ENCODE measurements around the gene KLHL25. TPM values are rescaled to one million over a fixed set of nuclear protein-coding genes. Genes with fewer than 3 reads are reported as not detected.
A peak's percentile ranks its signal among the peaks of the same experiment; 100 is the strongest.

KLHL25 gene
- total RNA-seq, 2 experiments from 2014 or later: 5.3 TPM

DNA sequence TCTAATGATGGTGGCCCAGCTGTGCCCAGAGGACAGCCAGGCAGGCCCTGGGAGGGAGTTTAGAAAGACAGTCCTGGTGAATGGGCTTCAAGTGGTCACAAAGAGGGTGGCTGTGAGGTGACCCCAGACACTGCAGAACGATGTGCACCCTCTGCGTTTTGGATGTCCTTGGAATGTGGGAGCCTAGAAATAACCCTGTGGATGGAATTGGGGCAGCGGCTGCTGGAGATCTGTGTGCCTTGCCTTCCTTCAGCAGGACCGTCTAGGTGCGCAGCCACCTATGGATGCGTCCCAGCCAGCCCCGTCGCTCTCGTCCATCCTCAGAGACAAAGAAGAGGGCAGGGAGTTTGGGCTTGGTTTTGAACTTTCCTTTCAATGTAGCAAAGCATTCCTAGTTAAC, 46.5 kb downstream of the KLHL25 start:
- ChIA-PET POLR2A (no interaction called here), CTCF (no interaction called here)
- peaks cover 41% of the 10 kb centered on the region for H3K36me3 Mint-ChIP-seq (ENCODE audit: low read depth)
- ATAC-seq (no peak), DNase-seq (no peak)
- no peaks in the 10 kb centered on the region for H3K27me3 Mint-ChIP-seq (ENCODE audit: low read depth)
- no peak overlapping the region for H3K27ac Mint-ChIP-seq
- no peaks in the 10 kb centered on the region for H3K9me3 Mint-ChIP-seq (ENCODE audit: insufficient read depth)
- H3K4me3 Mint-ChIP-seq: no peak overlapping the region
- peaks cover 26% of the 10 kb centered on the region for H3K4me1 Mint-ChIP-seq (ENCODE audit: low read depth)

DNA sequence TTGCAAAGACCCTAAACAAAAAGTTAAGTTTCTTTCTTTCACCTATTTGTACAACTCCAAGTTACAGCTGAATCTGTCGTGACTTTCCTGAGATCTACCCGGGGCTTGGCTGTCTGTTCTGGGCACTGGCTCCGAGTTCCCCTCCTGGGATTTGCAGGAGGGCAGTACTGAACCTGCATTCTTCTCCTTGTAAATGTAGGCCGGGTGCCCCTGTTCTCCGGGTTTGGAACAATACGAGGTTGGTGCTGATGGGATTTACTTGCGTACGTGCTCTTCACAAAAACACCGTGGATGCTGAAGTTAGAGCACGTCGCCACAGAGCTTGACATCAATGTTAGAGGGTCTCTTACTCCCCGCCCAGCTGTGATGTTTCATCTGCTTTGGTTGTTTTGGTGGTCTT, 48.1 kb downstream of the KLHL25 start:
- Mint-ChIP-seq H3K9me3 (ENCODE audit: insufficient read depth) (no peaks in the 10 kb centered on the region), H3K36me3 (ENCODE audit: low read depth) (peaks cover 45% of the 10 kb centered on the region), H3K4me1 (ENCODE audit: low read depth) (peaks cover 14% of the 10 kb centered on the region), H3K4me3 (no peak overlapping the region), H3K27ac (no peak overlapping the region), H3K27me3 (ENCODE audit: low read depth) (no peaks in the 10 kb centered on the region)
- ATAC-seq (no peak), DNase-seq (no peak)
- ChIA-PET CTCF (interaction anchor here (1.0 kb wide), 1 partner anchor 17 kb away, joined by 3 read pairs; no protein-coding TSS in a partner anchor), POLR2A (no interaction called here)

DNA sequence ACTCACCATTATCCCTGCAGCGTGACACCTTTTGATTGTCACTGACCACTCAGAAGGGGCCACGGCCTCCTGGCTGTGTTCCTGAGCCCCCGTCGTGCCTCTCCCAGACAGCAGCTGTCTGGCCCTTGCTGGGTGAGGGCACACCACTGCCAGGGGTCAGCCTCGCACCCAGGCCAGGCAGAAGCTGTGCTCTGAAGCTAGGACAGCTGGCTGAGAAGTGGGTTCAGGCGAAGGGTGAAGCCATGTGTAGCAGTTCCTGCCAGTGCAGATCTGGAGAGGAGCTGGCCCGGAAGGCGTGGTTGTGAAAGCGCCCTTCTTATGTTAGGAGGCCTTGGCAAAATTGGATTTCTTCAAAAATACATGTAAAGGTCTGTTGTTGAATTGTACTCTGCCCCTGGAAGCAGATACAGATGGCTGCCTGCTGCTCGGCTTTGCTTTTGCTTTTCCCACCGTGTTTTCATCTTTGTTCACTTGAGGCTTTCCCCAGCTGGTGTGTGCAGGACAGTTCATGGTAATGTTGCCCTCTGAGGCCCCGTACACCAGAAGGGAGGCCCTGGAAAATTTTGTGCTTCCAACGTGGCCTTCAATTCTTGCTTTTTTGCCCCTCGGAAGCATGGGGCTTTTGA, 49.1 kb downstream of the KLHL25 start:
- no peak for ATAC-seq

DNA sequence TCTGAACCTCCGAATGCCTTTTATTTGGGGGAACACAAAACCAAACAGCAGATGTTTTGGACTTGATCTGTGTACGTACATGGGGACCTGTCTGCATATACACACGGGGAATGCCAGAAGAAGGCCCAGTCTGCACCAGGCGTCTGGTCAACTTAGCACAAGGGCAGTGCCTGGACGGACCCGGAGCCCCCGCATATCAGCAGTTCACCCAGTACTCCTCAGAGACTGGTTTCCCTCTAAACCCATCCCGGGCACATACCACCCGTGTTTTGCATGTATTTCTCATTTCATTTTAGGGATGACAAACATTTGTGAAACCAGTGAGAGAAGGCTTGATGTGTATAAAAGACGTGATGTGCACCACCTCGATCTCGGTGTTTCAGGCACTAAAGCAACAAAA, 49.7 kb downstream of the KLHL25 start:
- ChIA-PET CTCF (no interaction called here), POLR2A (no interaction called here)
- Mint-ChIP-seq H3K27ac (no peak overlapping the region), H3K9me3 (ENCODE audit: insufficient read depth) (no peaks in the 10 kb centered on the region), H3K4me3 (no peak overlapping the region), H3K36me3 (ENCODE audit: low read depth) (peaks cover 55% of the 10 kb centered on the region), H3K27me3 (ENCODE audit: low read depth) (no peaks in the 10 kb centered on the region), H3K4me1 (ENCODE audit: low read depth) (no peaks in the 10 kb centered on the region)
- DNase-seq (no peak), ATAC-seq (peak; percentile 9)

More for the DNA sequence above, 49.1 kb downstream of the KLHL25 start:
- H3K36me3 Mint-ChIP-seq (ENCODE audit: low read depth): peaks cover 48% of the 10 kb centered on the region
- POLR2A ChIA-PET: no interaction called here
- H3K27me3 Mint-ChIP-seq (ENCODE audit: low read depth): no peaks in the 10 kb centered on the region
- CTCF ChIA-PET: interaction anchor here (1.0 kb wide), 1 partner anchor 16 kb away, joined by 3 read pairs; no protein-coding TSS in a partner anchor
- no peak overlapping the region for H3K4me3 Mint-ChIP-seq
- peaks cover 4% of the 10 kb centered on the region for H3K4me1 Mint-ChIP-seq (ENCODE audit: low read depth)
- H3K27ac Mint-ChIP-seq: no peak overlapping the region
- no peak for DNase-seq
- no peaks in the 10 kb centered on the region for H3K9me3 Mint-ChIP-seq (ENCODE audit: insufficient read depth)

DNA sequence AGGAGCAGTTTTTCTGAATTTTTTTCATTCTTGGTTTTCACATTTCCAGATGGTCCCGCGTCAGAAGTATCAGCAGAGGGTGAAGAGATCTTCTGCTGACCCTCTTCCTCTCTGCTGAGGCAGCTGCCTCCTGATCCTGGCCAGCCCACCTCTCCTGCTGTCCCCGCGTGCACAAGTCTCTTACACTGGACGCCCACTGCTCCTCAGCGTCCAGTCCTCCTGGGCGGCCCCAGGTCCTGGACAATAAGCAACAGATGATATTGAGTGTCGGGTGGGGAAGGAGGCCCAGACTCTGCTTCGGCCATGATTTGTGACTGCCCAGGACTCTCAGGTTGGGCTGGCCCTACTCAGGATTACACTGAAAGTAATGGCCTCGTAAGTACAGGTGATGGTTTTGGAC, 50.1 kb downstream of the KLHL25 start:
- no peak for DNase-seq
- Mint-ChIP-seq H3K27ac (no peak overlapping the region), H3K9me3 (ENCODE audit: insufficient read depth) (no peaks in the 10 kb centered on the region), H3K36me3 (ENCODE audit: low read depth) (peaks cover 58% of the 10 kb centered on the region), H3K27me3 (ENCODE audit: low read depth) (no peaks in the 10 kb centered on the region), H3K4me3 (no peak overlapping the region), H3K4me1 (ENCODE audit: low read depth) (no peaks in the 10 kb centered on the region)
- ChIA-PET CTCF (interaction anchor here (1.2 kb wide), 1 partner anchor 15 kb away, joined by 3 read pairs; no protein-coding TSS in a partner anchor), POLR2A (no interaction called here)
- ATAC-seq: no peak

DNA sequence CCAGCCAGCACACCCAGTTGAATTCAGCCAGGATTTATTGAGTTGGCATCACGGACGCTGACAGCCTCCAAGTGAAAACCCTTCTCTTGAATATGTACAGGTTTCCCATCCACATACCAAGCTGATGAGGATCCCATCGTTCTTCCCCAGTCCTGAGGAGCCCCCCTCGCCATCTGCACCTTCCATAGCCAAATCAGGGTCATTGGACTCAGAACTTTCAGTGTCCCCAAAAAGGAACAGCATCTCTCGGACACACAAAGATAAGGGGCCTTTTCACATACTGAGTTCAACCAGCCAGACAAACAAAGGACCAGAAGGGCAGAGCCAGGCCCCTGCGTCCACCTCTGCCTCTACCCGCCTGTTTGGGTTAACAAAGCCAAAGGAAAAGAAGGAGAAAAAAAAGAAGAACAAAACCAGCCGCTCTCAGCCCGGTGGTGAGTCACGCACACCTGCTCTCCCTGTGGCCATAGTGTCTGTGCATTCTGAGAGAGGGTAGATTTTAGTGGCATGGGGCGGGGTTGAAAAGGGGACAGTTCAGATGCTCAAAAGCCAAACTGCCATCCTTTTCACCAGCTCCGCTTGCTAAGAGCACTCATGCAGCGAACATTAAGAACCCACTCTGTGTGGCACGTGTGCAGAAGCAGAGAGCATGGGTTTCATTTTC, 51.2 kb downstream of the KLHL25 start:
- POLR2A ChIA-PET: interaction anchor here (0.5 kb wide), 1 partner anchor 976 kb away, joined by 3 read pairs; no protein-coding TSS in a partner anchor
- no peak for ATAC-seq
- no peak for DNase-seq

DNA sequence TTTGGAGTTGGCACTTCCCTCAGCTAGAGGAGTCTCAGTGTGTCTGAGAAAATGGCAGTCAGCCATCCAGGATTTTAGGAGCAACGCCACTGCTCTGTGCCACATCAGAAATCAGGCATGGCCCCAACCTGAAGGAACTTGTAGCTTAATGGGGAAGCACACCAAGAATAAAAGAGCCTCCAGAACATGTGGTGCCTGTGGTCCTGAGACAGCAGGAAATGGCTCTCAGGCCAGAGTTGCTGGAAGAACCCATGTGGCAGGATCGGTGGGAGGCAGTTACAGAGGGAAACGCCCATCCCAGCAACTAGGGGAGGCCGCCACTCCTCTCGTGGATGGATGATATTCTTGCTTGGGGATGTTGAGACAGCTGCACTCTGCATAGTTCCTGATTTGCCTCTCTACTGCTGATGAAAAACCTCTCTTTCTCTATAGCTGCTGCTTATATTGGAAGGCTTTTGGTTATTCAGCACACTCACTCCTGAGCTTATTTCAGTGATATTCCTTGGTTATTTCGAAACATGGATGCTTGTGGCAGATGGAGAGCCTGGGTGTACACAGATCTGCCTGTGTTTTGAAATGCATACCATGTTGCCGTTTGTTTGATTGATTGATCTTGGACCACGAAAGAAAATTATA, 52.4 kb downstream of the KLHL25 start:
- POLR2A ChIA-PET: interaction anchor here (1.1 kb wide), 1 partner anchor 10 kb away, joined by 3 read pairs; no protein-coding TSS in a partner anchor
- Mint-ChIP-seq H3K27ac (peak overlapping the region; percentile 39), H3K36me3 (ENCODE audit: low read depth) (peaks cover 61% of the 10 kb centered on the region), H3K27me3 (ENCODE audit: low read depth) (no peaks in the 10 kb centered on the region), H3K9me3 (ENCODE audit: insufficient read depth) (no peaks in the 10 kb centered on the region), H3K4me1 (ENCODE audit: low read depth) (no peaks in the 10 kb centered on the region), H3K4me3 (no peak overlapping the region)
- DNase-seq (no peak), ATAC-seq (no peak)
- CTCF ChIA-PET: interaction anchor here (0.7 to 1.4 kb wide), 2 partner anchors 12 to 18 kb away, joined by 3 read pairs; no protein-coding TSS in a partner anchor

More for the DNA sequence above, 51.2 kb downstream of the KLHL25 start:
- H3K4me3 Mint-ChIP-seq: no peak overlapping the region
- H3K36me3 Mint-ChIP-seq (ENCODE audit: low read depth): peaks cover 63% of the 10 kb centered on the region
- H3K4me1 Mint-ChIP-seq (ENCODE audit: low read depth): no peaks in the 10 kb centered on the region
- CTCF ChIA-PET: interaction anchor here (1.2 kb wide), 1 partner anchor 14 kb away, joined by 3 read pairs; no protein-coding TSS in a partner anchor
- no peaks in the 10 kb centered on the region for H3K9me3 Mint-ChIP-seq (ENCODE audit: insufficient read depth)
- no peaks in the 10 kb centered on the region for H3K27me3 Mint-ChIP-seq (ENCODE audit: low read depth)
- H3K27ac Mint-ChIP-seq: no peak overlapping the region

DNA sequence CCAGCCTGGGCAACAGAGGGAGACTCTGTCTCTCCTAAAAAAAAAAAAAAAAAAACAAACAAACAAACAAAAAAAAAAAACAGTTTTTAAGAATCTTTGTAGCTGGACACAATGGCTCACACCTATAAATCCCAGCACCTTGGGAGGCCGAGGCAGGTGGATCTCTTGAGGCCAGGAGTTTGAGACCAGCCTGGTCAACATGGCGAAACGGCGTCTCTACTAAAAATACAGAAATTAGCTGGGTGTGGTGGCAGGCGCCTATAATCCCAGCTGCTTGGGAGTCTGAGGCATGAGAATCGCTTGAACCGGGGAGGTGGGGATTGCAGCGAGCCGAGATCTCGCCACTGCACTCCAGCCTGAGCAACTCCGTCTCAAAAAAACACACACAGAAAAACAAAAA, 53.1 kb downstream of the KLHL25 start:
- POLR2A ChIA-PET: interaction anchor here (0.6 to 1.1 kb wide), 2 partner anchors 11 to 56 kb away, joined by 3 read pairs; no protein-coding TSS in a partner anchor
- peaks cover 61% of the 10 kb centered on the region for H3K36me3 Mint-ChIP-seq (ENCODE audit: low read depth)
- no peaks in the 10 kb centered on the region for H3K9me3 Mint-ChIP-seq (ENCODE audit: insufficient read depth)
- ATAC-seq: no peak
- H3K4me1 Mint-ChIP-seq (ENCODE audit: low read depth): no peaks in the 10 kb centered on the region
- CTCF ChIA-PET: interaction anchor here (0.8 to 1.4 kb wide), 2 partner anchors 17 to 59 kb away, joined by 3 read pairs; no protein-coding TSS in a partner anchor
- DNase-seq: no peak
- no peaks in the 10 kb centered on the region for H3K27me3 Mint-ChIP-seq (ENCODE audit: low read depth)
- no peak overlapping the region for H3K27ac Mint-ChIP-seq
- no peak overlapping the region for H3K4me3 Mint-ChIP-seq

DNA sequence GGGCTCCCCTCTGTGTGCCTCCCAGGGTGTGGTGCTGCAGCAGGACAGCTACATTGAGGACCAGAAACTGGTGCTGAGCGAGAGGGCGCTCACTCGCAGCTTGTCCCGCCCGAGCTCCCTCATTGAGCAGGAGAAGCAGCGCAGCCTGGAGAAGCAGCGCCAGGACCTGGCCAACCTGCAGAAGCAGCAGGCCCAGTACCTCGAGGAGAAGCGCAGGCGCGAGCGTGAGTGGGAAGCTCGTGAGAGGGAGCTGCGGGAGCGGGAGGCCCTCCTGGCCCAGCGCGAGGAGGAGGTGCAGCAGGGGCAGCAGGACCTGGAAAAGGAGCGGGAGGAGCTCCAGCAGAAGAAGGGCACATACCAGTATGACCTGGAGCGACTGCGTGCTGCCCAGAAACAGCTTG, 53.7 kb downstream of the KLHL25 start:
- Mint-ChIP-seq H3K36me3 (ENCODE audit: low read depth) (peaks cover 59% of the 10 kb centered on the region), H3K27ac (no peak overlapping the region), H3K27me3 (ENCODE audit: low read depth) (no peaks in the 10 kb centered on the region), H3K4me3 (no peak overlapping the region), H3K9me3 (ENCODE audit: insufficient read depth) (no peaks in the 10 kb centered on the region), H3K4me1 (ENCODE audit: low read depth) (no peaks in the 10 kb centered on the region)
- no peak for ATAC-seq
- POLR2A ChIA-PET: interaction anchor here (0.6 to 1.1 kb wide), 2 partner anchors 11 to 57 kb away, joined by 3 read pairs; no protein-coding TSS in a partner anchor
- CTCF ChIA-PET: interaction anchor here (0.8 to 3.6 kb wide), 4 partner anchors 9 to 122 kb away, joined by 3 to 18 read pairs (median 4); no protein-coding TSS in a partner anchor
- DNase-seq: no peak

DNA sequence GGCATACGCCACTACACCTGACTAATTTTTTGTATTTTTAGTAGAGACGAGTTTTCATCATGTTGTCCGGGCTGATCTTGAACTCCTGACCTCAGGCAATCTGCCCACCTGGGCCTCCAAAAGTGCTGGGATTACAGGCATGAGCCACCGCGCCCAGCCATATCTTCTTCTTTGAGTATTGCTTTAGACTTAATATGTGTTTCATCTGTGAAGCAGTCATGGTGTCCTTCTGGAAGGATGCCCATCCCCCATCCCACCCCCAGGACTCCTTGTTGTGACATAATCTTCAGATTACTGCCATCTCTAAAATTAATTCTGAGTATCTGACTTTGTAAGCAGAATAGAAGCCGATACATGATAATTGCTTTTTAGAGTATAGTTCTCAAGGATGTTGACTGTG, 57.7 kb downstream of the KLHL25 start:
- H3K36me3 Mint-ChIP-seq (ENCODE audit: low read depth): peaks cover 64% of the 10 kb centered on the region
- H3K27me3 Mint-ChIP-seq (ENCODE audit: low read depth): no peaks in the 10 kb centered on the region
- ATAC-seq: no peak
- peaks cover 10% of the 10 kb centered on the region for H3K9me3 Mint-ChIP-seq (ENCODE audit: insufficient read depth)
- H3K4me3 Mint-ChIP-seq: no peak overlapping the region
- ChIA-PET POLR2A (no interaction called here), CTCF (interaction anchor here (1.4 kb wide), 1 partner anchor 104 kb away, joined by 4 read pairs; no protein-coding TSS in a partner anchor)
- no peak for DNase-seq
- H3K27ac Mint-ChIP-seq: no peak overlapping the region
- no peaks in the 10 kb centered on the region for H3K4me1 Mint-ChIP-seq (ENCODE audit: low read depth)

DNA sequence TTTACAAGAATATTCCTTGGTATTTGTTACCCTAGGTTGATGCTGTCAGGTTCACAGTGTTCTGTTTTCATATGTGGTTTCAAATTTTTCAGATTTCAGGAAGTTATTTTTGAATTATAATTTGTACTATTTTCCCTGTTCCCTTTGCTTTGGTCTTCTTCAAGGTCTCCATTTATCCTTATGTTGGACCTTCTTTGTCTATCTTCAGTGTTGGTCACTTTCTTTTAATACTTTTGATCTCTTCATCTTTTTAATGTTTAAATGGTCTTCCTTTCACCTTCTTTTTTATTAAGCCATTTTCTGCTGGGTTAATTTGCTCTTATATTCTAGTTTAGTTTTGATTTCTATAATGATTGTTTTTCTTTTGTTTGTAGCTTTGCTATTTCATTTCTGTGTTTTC, 61.3 kb downstream of the KLHL25 start:
- ATAC-seq (no peak), DNase-seq (no peak)
- Mint-ChIP-seq H3K36me3 (ENCODE audit: low read depth) (peaks cover 73% of the 10 kb centered on the region), H3K4me3 (no peak overlapping the region), H3K27ac (no peak overlapping the region), H3K4me1 (ENCODE audit: low read depth) (peaks cover 8% of the 10 kb centered on the region), H3K27me3 (ENCODE audit: low read depth) (no peaks in the 10 kb centered on the region), H3K9me3 (ENCODE audit: insufficient read depth) (peaks cover 10% of the 10 kb centered on the region)
- CTCF ChIA-PET: interaction anchor here (1.6 kb wide), 1 partner anchor 437 kb away, joined by 4 read pairs; no protein-coding TSS in a partner anchor
- POLR2A ChIA-PET: interaction anchor here (0.7 kb wide), 1 partner anchor 45 kb away, joined by 3 read pairs; no protein-coding TSS in a partner anchor
